ENCODE results near the gene MRPL48. TPM values are rescaled to one million over a fixed set of nuclear protein-coding genes. Genes with fewer than 3 reads are reported as not detected.

MRPL48 gene
- total and polyA plus RNA-seq, 2 donors from 2014 or later = 27.5 to 79.3 TPM

DNA sequence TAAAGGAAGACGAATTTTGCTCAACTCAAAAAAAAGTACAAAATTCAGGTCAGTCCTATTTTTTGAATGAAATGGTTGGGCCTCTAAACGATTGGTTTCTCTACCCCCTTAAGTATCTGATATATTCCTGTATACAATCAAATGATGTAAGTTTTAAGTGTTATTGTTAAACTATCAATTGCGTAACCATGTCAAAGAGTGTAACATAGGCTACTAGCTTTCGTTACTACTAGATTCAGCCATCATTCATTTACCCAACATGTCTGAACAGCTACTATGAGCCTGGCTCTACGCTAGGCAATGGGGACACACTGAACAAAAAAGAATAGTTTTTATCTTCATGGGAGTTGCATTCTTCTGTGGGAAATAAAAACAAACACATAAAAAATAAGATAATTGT is 30.1 kb upstream of the MRPL48 start:
- Histone ChIP-seq H3K9me3 (ENCODE audit: control insufficient read depth in 2 of 3, insufficient read depth in 1 of 3, low read length in 3 of 3) (no peaks in the 10 kb centered on the region), H3K27ac (ENCODE audit: low read depth in 2 of 2, low read length in 2 of 2) (no peak overlapping the region), H3K9ac (ENCODE audit: low read length in 3 of 3) (no peak overlapping the region), H3K4me1 (ENCODE audit: control insufficient read depth in 2 of 3, insufficient read depth in 2 of 3, low read depth in 1 of 3, low read length in 3 of 3) (peaks cover 5 to 21% (median 7%) of the 10 kb centered on the region in 3 donors), H3K36me3 (ENCODE audit: control insufficient read depth in 2 of 3, insufficient read depth in 3 of 3, low read length in 3 of 3) (no peaks in the 10 kb centered on the region), H3K4me3 (ENCODE audit: low read length in 3 of 3) (no peak overlapping the region), H3K27me3 (ENCODE audit: control insufficient read depth, insufficient read depth, low read length) (no peaks in the 10 kb centered on the region)
- DNase-seq (no peak), FAIRE-seq (no peak)
- no peak for TF ChIP-seq CTCF (IDR thresholded peaks at IDR 0.05; ENCODE audit: borderline replicate concordance, extremely low read depth, insufficient read depth)
- intact Hi-C loops (cut with DNase I) = no loop called here

GRCh38 chr11:73758451-73758850 is 29.2 kb upstream of the MRPL48 start:
- intact Hi-C loops (cut with DNase I) = no loop called here
- Histone ChIP-seq H3K27ac (ENCODE audit: low read depth in 2 of 2, low read length in 2 of 2) (no peak overlapping the region), H3K9ac (ENCODE audit: low read length in 3 of 3) (peak overlapping the region in 1 of 3 donors; percentile 28), H3K9me3 (ENCODE audit: control insufficient read depth in 2 of 3, insufficient read depth in 1 of 3, low read length in 3 of 3) (no peaks in the 10 kb centered on the region), H3K27me3 (ENCODE audit: control insufficient read depth, insufficient read depth, low read length) (no peaks in the 10 kb centered on the region), H3K4me1 (ENCODE audit: control insufficient read depth in 2 of 3, insufficient read depth in 2 of 3, low read depth in 1 of 3, low read length in 3 of 3) (peaks cover 5 to 21% (median 7%) of the 10 kb centered on the region in 3 donors), H3K36me3 (ENCODE audit: control insufficient read depth in 2 of 3, insufficient read depth in 3 of 3, low read length in 3 of 3) (no peaks in the 10 kb centered on the region), H3K4me3 (ENCODE audit: low read length in 3 of 3) (peak overlapping the region in 1 of 3 donors; percentile 73)
- DNase-seq (no peak), FAIRE-seq (no peak)
- no peak for TF ChIP-seq CTCF (IDR thresholded peaks at IDR 0.05; ENCODE audit: borderline replicate concordance, extremely low read depth, insufficient read depth)

DNA sequence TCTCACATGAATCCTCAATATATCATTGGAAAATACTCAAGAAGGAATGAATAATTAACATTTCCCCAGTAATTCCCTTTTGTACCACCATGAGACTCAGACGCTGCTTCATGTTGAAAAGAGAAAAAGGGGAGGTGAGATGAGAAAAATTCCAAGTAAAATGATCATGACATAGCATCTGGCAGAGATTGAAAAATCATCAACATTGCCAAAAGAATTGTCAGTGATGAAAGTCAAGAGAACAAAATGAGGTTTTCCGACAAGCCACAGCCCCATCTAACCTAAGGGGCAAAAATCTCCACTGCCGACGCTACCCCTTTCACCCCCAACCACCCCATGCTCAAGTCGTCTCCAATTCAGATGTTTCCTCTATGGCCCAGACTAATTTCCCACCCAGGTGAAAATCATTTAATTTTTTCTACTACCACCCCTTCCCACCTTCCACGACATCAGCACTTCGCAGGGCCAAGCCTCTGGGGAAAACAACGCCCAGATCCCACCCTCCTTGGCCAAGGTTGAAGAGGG is 28.0 kb upstream of the MRPL48 start:
- FAIRE-seq = no peak
- Histone ChIP-seq H3K9ac (ENCODE audit: low read length in 3 of 3) (peak overlapping the region; percentile 42 to 94 (median 90)), H3K27ac (ENCODE audit: low read depth in 2 of 2, low read length in 2 of 2) (peak overlapping the region; percentile 93 to 95), H3K4me1 (ENCODE audit: control insufficient read depth in 2 of 3, insufficient read depth in 2 of 3, low read depth in 1 of 3, low read length in 3 of 3) (peaks cover 5 to 14% (median 7%) of the 10 kb centered on the region in 3 donors), H3K9me3 (ENCODE audit: control insufficient read depth in 2 of 3, insufficient read depth in 1 of 3, low read length in 3 of 3) (no peaks in the 10 kb centered on the region), H3K36me3 (ENCODE audit: control insufficient read depth in 2 of 3, insufficient read depth in 3 of 3, low read length in 3 of 3) (no peaks in the 10 kb centered on the region), H3K27me3 (ENCODE audit: control insufficient read depth, insufficient read depth, low read length) (no peaks in the 10 kb centered on the region), H3K4me3 (ENCODE audit: low read length in 3 of 3) (peak overlapping the region; percentile 73 to 78 (median 74))
- intact Hi-C loops (cut with DNase I) = no loop called here
- TF ChIP-seq CTCF (IDR thresholded peaks at IDR 0.05; ENCODE audit: borderline replicate concordance, extremely low read depth, insufficient read depth) = no peak
- DNase-seq = peak in 2 of 5 donors; percentile 60 to 68
